GM10847 (cell line): ENCODE results near the gene CLN6.

ENCODE experiments used
- POLR2A ChIP-seq: IDR thresholded peaks from 2 replicates; pipeline ENCODE4 v1.6.1; 2011; ENCODE audit not compliant: insufficient read length; ENCODE audit errors: extremely low read depth

CLN6 gene

GRCh38 chr15:68204361-68204760 is 25.2 kb downstream of the CLN6 start:
- no peak for TF ChIP-seq POLR2A

DNA sequence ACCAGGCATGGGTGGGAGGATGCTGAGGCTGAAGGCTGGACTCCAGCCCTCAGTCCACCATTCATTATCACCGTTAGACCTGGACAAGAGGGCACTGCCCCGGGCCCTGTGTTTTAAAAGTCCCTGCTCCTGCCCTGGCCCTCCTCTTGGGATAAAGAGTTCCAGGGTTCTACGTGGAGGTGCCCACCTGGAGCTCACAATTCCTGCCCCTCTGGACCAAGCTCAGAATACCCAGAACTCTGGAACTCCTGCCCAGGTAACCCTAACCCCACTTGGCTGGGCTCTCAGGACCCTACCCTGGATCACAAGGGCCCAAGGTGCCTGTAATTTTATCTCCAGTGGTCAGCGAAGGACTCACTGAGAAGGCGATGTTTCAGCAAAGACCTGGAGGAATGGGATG is 25.6 kb downstream of the CLN6 start:
- no peak for TF ChIP-seq POLR2A

- no peak for TF ChIP-seq POLR2A
These were observed 26.0 kb downstream of the CLN6 start for GRCh38 chr15:68203486-68203885.

GRCh38 chr15:68201879-68202261 is 27.7 kb downstream of the CLN6 start:
- no peak for TF ChIP-seq POLR2A

DNA sequence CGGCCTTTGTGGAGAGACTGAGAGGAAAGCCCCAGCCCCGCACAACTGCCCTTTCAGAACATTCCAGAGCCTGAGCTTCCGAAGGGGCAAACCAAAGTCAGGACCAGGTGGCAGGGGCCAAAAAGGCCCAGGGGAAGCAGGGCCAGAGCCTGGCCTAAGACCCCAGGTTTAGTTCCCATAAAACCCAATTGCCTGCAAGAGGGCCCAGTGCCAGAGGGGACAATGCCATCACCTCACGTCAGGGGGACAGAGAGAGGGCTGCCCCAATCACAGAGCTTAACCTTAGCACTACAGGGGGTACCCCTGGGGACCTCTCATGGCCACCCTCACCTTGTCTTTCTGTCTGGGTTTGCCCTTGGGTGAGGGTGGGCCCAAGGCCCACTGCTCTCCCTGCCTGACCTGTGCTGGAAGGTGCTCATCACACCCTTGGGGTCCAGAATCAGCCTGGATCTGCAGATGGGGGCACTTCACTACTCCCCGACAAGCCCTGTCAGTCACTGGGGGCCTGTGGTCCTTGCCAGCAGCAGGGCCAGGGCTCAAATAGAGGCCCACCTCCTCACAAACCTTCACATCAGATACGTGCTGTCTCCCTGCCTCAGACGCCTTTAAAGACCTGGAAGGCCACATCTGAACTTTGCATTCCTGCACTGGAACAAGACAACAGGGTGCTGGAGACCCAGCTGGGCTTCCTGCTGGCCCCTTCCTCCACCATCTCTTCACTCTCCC is 28.2 kb downstream of the CLN6 start:
- TF ChIP-seq POLR2A, result no peak

- no peak for TF ChIP-seq POLR2A
These were observed 29.3 kb downstream of the CLN6 start for GRCh38 chr15:68200016-68200861.

DNA sequence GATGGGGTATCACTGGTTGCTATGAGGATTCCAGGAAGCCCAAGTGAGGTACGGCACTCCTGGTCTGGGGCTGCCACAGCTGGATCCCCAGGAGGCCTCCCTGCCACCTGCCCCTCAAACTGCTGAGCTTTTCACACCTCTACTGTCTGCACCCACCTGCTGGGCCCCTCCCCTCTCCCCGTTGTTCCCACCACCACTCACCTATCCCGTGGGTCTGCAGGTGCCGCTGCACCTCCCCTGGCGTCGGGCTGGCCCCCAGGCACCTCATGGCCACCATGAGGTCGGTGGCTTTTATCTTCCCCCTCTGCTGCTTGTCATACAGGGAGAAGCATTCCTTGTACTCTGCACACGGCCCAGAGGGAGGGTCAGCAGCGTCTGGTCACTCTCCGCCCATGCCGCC is 30.2 kb downstream of the CLN6 start:
- no peak for TF ChIP-seq POLR2A

- TF ChIP-seq POLR2A, result no peak
These were observed 31.7 kb downstream of the CLN6 start for GRCh38 chr15:68197661-68198437.

- TF ChIP-seq POLR2A, result no peak
These were observed 32.4 kb downstream of the CLN6 start for GRCh38 chr15:68197170-68197492.

DNA sequence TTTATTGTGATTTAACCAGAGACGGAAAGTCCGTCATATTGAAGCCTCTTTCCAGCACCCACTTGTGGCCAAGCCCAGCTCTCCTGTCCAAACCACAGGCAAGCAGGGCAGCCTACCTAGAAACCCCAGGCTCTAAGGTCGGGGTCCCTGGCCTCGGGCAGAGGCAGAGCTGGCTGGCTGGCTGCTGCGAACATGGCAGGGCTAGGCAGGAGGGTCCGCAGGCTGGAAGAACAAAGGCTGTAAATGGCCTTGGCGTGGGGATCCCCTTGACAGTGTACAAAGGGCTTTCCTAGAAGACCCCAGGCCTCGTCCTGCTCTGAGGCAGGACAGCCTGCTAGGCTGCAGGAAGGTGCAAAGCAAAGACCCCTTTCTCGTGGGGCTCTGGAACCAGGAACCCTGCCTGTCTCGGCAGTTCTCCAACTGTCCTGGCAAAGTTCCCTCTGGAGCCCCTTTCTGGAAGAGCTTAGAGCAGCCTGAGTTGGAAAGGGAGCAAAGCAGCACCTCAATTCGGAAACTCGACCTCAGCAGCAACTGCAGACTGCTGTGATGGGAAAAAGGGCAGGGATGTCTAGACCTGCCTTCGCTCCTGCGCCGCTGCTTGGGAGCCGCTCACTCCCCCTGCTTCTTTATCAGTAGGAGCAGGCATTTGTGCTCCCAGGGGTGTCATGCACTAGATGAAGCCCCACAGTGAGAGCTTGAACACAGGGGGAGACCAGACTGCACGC is 32.9 kb downstream of the CLN6 start:
- no peak for TF ChIP-seq POLR2A

DNA sequence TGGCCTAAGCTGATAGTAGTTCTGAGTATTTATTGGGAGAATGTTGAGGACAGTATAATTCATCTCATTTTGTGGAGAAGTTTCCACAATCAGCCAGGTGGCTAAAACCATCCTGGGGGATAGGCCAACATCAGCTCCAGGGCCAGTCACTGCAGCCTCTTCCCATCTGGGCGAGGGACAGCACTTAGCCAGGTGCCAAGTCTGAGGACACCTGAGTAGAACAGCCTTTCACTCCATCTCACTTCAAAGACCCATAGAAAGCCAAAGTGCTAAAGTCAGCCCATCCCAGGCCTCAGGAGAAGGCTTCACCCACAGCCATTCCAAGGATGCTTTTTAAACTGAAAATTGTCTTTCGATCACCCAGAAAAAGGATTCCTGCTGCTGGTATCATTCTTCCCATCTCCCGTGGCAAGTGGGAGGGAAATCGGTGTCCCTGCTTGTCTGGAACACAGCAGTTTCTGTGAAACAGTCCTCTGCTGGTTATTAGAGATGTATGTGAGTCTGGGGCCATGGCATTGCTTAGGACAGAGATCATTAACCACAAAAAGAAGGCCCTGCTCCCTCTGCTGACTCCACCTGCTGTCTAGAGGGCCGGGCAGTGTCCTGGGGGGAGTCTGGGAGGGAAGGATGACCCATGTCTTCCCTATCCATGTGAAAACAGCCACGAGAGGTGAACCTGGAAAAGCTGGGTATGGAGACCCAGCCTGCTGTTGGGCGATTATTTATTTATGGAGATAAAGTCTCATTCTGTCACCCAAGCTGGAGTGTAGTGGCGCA is 34.0 kb downstream of the CLN6 start:
- TF ChIP-seq POLR2A, result no peak

GRCh38 chr15:68192804-68193486 is 36.6 kb downstream of the CLN6 start:
- no peak for TF ChIP-seq POLR2A

DNA sequence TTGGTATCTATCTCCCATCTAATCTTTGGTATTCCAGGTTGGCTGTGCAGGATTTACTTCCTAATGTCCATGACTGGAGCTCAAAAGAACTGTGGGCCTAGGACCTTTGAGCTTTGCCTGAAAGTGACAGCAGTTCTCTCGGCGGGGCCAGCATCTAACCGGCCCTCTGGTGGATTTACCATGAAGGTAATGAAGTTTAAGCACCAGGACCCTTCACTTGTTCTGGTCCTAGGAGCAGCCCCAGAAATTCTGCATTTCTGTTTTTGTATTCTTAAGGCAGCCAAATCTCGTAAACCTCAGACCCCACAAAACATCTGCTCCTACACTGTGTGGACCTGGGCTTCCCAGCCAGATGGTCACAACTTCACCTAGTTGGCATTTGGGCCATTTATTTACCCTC is 37.4 kb downstream of the CLN6 start:
- no peak for TF ChIP-seq POLR2A

DNA sequence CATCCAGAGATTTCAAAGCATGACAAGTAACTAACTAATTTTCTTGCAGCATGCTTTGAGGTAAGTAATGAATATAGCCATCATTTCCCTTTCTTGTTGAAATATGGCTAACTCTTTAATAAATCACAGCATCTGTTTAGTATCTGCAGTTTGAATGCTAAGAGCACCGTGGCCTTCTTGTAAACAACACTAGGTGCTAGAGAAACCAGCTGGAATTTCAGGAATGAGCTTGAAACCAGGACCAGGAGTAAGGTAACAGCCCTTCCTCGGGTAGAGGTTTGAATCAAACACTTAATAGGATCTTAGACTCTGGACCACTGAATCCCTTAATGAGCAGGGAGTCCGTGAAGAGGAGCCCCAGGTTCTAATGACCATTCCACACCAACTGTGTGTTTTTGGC is 38.0 kb downstream of the CLN6 start:
- TF ChIP-seq POLR2A, result no peak
